Tibial nerve (tissue), 4 donors: ENCODE data around the gene LIMK1. TPM values are rescaled to one million over a fixed set of nuclear protein-coding genes. Genes with fewer than 3 reads are reported as not detected.

Source experiments
- DNase-seq, 2 donors: peaks; one replicate each; pipeline ENCODE4 v3.0.0-alpha.2; 2019; ENCODE audit warnings: low spot score in 2 of 2
- H3K27ac ChIP-seq, 4 donors: fragments of 200-600 bp; sonication (generic) in 3 of 4; one replicate each; pipeline ENCODE4 v1.5.1; 2017 to 2019; ENCODE audit warnings: mild to moderate bottlenecking in 1 of 4
- H3K27me3 ChIP-seq, 2 donors: fragments of 200-600 bp; sonication (generic) in 1 of 2; one replicate each; pipeline versions ENCODE4 v1.5.1 to v1.6.0; 2017 to 2019
- H3K36me3 ChIP-seq, 3 donors: fragments of 200-600 bp; sonication (generic); one replicate each; pipeline ENCODE4 v1.5.1; 2018 to 2019
- H3K4me1 ChIP-seq, 4 donors: fragments of 200-600 bp; sonication (generic) in 3 of 4; one replicate each; pipeline ENCODE4 v1.5.1; 2017 to 2019
- H3K4me3 ChIP-seq, 4 donors: fragments of 200-600 bp; sonication (generic) in 3 of 4; one replicate each; pipeline ENCODE4 v1.5.1; 2017 to 2019; ENCODE audit warnings: mild to moderate bottlenecking in 1 of 4, moderate library complexity in 1 of 4
- H3K9me3 ChIP-seq, 4 donors: fragments of 200-600 bp; sonication (generic) in 3 of 4; one replicate each; pipeline ENCODE4 v1.5.1; 2017 to 2019
- CTCF ChIP-seq, 5 experiments: fragments of 200-600 bp in 3 of 5; fragments of 450-650 bp in 2 of 5; sonication (generic) in 3 of 5; IDR thresholded peaks; one replicate each; pipeline ENCODE4 v1.5.1; 2016 to 2019; ENCODE audit warnings: antibody characterized with exemption in 5 of 5, mild to moderate bottlenecking in 3 of 5, moderate library complexity in 2 of 5
- EP300 ChIP-seq, 2 donors: sonication (generic); formaldehyde crosslinking; IDR thresholded peaks; one replicate each; pipeline ENCODE4 v1.6.1; 2017; ENCODE audit warnings: antibody characterized with exemption in 2 of 2, mild to moderate bottlenecking in 1 of 2
- POLR2A ChIP-seq, 2 donors: fragments of 450-650 bp; IDR thresholded peaks; one replicate each; pipeline ENCODE4 v1.6.1; 2017; ENCODE audit warnings: antibody characterized with exemption in 2 of 2, mild to moderate bottlenecking in 2 of 2, moderate library complexity in 2 of 2
- WGBS, 2 donors: methylation state at CpG; one replicate each; pipeline ENCODE4 v1.1.5; 2018; 5-methylcytosine and 5-hydroxymethylcytosine counted together
- total RNA-seq, 4 donors: library from RNA; depleted of rRNA; stranded (reverse); fragments of >200 nt; gene quantifications; one replicate each; pipeline ENCODE4 v1.1.0, GENCODE V29; 2016

Gene LIMK1
- total RNA-seq, 4 donors from 2014 or later: 14.4 to 30.3 (median 17.0) TPM

- no peak overlapping the region for H3K27ac ChIP-seq
- H3K9me3 ChIP-seq: no peaks in the 10 kb centered on the region
- WGBS, 2 donors: 72 to 73% methylated on average over 10 to 11 of the region's 16 CpGs
- peaks cover 0 to 100% (median 0%) of the 10 kb centered on the region in 3 donors for H3K36me3 ChIP-seq
- no peak for TF ChIP-seq CTCF (IDR thresholded peaks at IDR 0.05)
- TF ChIP-seq EP300 (IDR thresholded peaks at IDR 0.05): no peak
- TF ChIP-seq POLR2A (IDR thresholded peaks at IDR 0.05): no peak
- no peaks in the 10 kb centered on the region for H3K27me3 ChIP-seq
- no peak overlapping the region for H3K4me3 ChIP-seq
- DNase-seq: no peak
- H3K4me1 ChIP-seq: peaks cover 0 to 14% (median 0%) of the 10 kb centered on the region in 4 donors
Measured at GRCh38 chr7:74051629-74052410, 31.8 kb upstream of the LIMK1 start.

GRCh38 chr7:74052628-74053027 lies 31.0 kb upstream of the LIMK1 start:
- no peak overlapping the region for H3K27ac ChIP-seq
- H3K4me3 ChIP-seq: no peak overlapping the region
- no peaks in the 10 kb centered on the region for H3K9me3 ChIP-seq
- 84 to 86% methylated on average over 1 of the region's 1 CpG for WGBS, 2 donors
- H3K27me3 ChIP-seq: no peaks in the 10 kb centered on the region
- DNase-seq: no peak
- peaks cover 0 to 100% (median 0%) of the 10 kb centered on the region in 3 donors for H3K36me3 ChIP-seq
- TF ChIP-seq POLR2A (IDR thresholded peaks at IDR 0.05): no peak
- no peak for TF ChIP-seq CTCF (IDR thresholded peaks at IDR 0.05)
- no peak for TF ChIP-seq EP300 (IDR thresholded peaks at IDR 0.05)
- peaks cover 0 to 14% (median 0%) of the 10 kb centered on the region in 4 donors for H3K4me1 ChIP-seq

- DNase-seq: no peak
- Histone ChIP-seq H3K27ac (no peak overlapping the region), H3K4me1 (peaks cover 0 to 14% (median 0%) of the 10 kb centered on the region in 4 donors), H3K9me3 (no peaks in the 10 kb centered on the region), H3K27me3 (no peaks in the 10 kb centered on the region), H3K4me3 (no peak overlapping the region), H3K36me3 (peaks cover 0 to 100% (median 0%) of the 10 kb centered on the region in 3 donors)
- 84 to 91% methylated on average over 3 of the region's 3 CpGs for WGBS, 2 donors
- no peak for TF ChIP-seq CTCF (IDR thresholded peaks at IDR 0.05)
- TF ChIP-seq EP300 (IDR thresholded peaks at IDR 0.05): no peak
- TF ChIP-seq POLR2A (IDR thresholded peaks at IDR 0.05): no peak
Measured at GRCh38 chr7:74053589-74054186, 29.9 kb upstream of the LIMK1 start.

- Histone ChIP-seq H3K9me3 (no peaks in the 10 kb centered on the region), H3K27ac (no peak overlapping the region), H3K27me3 (no peaks in the 10 kb centered on the region), H3K4me3 (no peak overlapping the region), H3K4me1 (peaks cover 0 to 20% (median under 1%) of the 10 kb centered on the region in 4 donors), H3K36me3 (peaks cover 0 to 96% (median 0%) of the 10 kb centered on the region in 3 donors)
- no peak for DNase-seq
- WGBS, 2 donors: 77 to 79% methylated on average over 26 of the region's 26 CpGs
- no peak for TF ChIP-seq POLR2A (IDR thresholded peaks at IDR 0.05)
- TF ChIP-seq CTCF (IDR thresholded peaks at IDR 0.05): no peak
- TF ChIP-seq EP300 (IDR thresholded peaks at IDR 0.05): no peak
Measured at GRCh38 chr7:74056096-74056915, 27.3 kb upstream of the LIMK1 start.
